Kidney glomerular epithelial cell (primary cell): ENCODE results near the gene HHAT.
"Not testable (repeated sequence)": the region's sequence is repeated elsewhere in the genome, so short reads cannot be mapped to it uniquely, and the experiment has no call there.

Experiments used
- DNase-seq: peaks from one replicate; lab custom pipeline; 2025; lab: John Stamatoyannopoulos, UW

The HHAT gene

DNA sequence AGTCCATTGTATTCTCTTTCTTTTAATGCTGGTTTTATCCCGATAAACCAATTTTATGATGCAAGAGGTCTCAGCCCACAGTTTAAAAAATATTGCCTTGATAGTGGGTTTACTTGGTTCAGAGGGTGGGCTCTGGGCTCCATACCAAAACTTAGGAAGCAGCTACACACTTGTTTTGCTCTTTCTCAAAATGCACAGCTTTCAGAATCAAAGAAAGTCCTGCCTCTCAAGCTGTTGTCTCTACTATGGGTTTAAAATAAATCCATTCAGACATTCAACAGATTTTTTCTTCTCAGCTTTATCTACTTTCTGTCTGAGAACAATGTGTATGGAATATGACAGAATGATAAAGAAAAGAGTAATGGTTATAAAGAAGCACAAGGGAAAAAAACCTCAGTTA, 14.8 kb upstream of the HHAT start:
- DNase-seq, result no peak

- DNase-seq, result no peak
These were observed 13.2 kb upstream of the HHAT start for GRCh38 chr1:210315529-210315928.

GRCh38 chr1:210321131-210321530, 7.6 kb upstream of the HHAT start:
- no peak for DNase-seq

DNA sequence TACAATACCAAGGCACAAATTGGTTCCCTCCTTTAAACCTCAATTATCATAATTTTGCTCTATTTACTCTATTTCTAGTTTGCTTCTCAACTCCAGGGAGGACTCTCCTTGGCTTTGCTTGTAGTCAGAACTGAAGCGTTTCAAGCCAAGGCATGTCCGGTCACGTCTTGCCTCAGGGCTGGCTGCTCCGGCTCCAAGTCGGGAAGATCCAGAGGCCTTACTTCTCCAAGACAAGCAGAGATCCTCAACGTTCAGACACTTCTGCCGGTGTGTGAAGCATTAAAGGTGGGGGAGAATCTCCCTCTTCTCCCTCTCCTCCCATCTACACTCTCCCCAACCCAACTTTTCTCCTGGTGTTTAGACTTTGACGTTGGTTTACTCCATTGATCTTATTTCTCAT, 7.2 kb upstream of the HHAT start:
- no peak for DNase-seq

DNA sequence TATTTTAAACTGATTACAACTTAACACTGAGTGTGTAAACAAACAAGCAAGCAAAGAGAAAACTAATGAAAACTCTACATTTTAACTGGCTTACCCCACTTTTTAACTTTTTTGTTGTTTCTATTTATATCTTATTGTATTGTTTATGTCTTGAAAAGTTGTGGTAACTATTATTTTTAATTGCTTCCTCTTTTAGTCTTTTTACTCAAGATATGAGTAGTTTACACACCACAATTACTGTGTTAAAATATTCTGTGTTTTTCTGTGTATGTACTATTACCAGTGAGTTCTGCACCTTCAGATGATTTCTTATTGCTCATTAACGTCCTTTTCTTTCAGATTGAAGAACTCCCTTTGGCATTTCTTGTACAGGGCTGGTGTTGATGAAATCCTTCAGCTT, 4.7 kb upstream of the HHAT start:
- no peak for DNase-seq

DNA sequence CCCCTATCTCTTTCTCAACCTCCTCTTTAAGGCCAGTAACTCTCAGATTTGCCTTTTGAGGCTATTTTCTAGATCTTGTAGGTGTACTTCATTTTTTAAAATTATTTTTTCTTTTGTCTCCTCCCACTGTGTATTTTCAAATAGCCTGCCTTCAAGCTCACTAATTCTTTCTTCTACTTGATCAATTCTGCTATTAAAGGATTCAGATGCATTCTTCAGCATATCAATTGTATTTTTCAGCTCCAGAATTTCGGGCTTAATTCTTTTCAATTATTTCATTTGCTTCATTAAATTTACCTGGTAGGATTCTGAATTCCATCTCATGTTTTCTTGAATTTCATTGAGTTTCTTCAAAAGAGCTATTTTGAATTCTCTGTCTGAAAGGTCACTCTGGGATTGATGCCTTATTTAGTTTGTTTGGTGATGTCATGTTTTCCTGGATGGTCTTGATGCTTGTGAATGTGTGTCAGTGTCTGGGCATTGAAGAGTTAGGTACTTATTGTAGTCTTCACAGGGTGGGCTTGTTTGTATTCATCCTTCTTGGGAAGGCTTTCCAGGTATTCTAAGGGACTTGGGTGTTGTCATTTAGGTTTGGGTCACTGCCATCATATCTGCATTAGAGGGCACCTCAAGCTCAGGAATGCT, 3.6 kb upstream of the HHAT start:
- no peak for DNase-seq

DNA sequence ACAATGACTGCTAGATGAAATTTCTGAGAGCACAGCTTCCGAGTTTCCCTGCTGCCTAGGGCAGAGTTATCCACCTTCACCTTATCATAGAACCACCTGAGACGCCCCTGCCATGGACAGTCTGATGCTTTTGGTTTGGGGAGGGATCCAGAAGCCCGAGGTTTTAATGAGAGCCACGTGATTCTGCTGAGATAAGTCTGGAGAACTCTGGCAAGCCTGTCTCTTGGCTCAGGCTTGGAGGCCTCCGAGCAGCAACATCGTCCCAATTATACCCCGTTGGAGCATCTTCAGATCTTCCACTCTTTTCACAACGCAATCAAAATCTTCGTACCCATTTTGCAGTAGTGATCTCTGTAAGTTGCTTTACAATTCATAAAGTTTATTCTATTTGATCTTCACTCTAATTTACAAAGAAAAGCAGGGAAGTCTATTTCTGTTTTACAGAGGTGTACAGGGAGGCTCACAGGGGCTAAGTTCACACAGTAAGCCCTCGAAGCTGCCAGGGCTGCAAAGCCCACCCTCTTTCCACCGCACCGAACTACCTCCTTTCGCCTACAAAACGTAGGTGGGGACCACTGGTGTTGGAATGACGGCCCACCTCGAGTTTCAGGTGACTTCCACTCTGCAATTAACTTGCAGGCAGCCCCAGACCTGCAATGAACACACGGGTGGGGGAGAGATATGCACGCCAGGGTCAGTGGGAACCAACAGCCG, 513 bp upstream of the HHAT start:
- no peak for DNase-seq

- no peak for DNase-seq
These were observed 1.7 kb downstream of the HHAT start for GRCh38 chr1:210330279-210330866.

DNA sequence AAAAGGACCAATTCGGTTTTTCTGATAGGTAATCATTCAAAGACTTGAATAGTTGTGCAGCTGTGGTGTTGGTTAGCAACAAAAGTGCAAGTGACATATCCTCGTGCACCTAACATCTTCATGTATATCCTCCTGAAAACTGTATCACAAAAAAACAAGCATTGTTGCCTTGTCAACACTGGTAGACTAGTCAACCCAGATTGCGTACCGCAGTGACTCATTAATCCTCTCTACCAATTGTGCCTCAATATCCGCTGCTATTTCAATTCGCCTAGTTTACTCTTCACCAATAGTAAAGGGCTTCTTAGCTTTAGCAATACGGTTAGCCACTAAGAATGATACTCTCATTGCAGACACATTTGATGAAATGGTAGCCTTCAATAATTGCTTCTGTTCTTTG, 3.5 kb downstream of the HHAT start:
- no peak for DNase-seq

DNA sequence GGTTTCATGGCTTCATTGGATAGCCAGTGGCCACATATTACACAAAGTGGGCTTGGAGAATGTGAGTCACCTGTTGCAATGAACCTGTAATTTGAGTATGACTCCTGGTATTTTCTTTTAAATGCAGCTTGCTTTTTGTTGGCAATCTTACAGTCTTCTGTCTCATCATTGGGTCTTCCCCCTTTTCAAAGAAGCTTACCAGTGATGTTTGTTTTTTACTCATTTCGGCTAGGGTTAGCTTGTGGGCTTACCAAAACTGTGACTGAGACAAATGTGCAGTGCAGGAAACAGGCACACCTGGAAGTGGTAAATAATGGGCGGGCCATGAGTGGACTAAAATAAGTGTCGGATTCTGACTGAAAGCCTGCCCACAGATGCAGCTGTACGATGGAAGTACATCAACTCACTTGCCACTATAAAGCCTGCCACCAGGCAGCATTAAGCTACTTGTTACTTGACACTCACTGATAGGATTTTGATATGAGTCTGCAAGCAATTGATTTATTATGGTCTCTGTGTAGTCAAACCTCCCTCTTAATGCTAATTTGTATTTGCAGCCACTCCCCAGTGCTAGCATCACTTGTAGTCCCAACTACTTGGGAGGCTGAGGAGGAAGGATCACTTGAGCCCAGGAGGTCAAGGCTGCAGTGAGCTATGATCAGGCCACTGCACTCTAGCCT, 4.2 kb downstream of the HHAT start:
- peak; percentile 32 for DNase-seq

DNA sequence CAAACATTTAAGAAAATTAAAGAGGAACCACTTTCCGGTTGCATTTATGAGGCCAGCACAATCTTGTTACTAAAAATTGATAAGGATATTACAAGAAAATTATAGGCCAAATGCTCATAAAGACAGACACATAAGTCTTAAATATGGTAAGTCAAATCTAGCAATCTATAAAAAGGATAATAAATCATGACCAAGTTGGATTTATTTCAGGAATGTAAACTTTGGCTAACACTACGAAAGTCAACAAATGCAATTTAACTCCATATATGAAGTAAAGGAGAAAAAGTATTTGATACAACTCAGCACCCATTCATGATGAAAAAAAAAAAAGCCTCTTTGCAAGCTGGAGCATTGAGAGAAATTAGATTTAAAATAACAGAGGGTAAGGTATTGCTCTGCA, 6.3 kb downstream of the HHAT start:
- DNase-seq, result no peak

DNA sequence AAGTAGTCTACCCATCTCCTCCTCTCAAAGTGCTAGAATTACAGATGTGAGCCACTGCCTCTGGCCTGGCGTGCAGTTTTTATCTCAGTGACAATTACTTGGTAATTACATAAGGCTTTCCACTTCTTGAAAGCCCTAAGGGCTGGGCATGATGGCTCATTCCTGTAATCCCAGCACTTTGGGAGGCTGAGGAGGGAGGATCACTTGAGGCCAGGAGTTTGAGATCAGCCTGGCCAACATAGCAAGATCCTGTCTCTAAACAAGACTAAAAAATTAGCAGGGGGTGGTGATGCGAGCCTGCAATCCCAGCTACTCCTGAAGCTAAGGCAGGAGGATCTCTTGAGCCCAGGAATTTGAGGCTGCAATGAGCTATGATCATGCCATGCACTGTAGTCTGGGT, 7.7 kb downstream of the HHAT start:
- DNase-seq, result no peak

DNA sequence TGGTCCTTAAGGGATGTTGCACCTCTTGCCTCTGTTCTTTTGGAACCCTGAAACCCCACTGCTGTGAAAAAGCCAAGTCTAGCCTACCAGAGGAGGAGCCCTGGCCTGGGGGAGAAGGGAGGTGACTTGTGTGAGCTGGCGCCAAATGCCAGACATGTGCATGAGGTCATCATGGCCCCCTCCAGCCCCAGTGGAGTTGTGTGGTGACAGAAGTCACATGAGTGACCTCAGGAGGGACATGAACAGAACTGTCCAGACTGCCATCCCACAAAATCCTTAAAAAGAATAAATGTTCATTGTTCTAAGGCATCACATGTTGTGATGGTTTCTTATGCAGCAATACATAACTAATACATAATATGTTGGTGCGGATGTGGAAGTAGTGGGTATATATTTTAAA, 10.8 kb downstream of the HHAT start:
- DNase-seq, result no peak

- DNase-seq, result no peak
These were observed 11.6 kb downstream of the HHAT start for GRCh38 chr1:210340311-210340710.

DNA sequence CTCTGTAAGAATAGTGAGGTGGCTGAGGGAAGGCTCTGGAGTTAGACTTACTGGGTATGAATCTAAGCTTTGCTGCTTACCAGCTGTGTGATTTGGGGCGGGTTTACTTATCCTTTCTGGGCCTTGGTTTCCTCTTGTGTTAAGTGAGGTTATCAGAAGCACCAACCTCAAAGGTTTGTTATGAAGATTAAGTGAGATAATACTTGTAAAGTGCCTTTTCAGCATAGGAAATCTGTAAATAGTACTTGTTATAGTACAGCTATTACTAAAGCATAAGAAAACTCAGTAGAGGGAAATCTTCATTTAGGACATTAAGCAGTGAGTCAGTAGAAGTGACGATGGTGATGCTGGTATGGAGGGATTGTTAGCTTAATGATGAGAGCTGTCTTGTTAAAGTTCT, 12.1 kb downstream of the HHAT start:
- DNase-seq, result no peak

- peak; percentile 23 for DNase-seq
These were observed 14.5 kb downstream of the HHAT start for GRCh38 chr1:210342986-210343780.

- no peak for DNase-seq
These were observed 16.0 kb downstream of the HHAT start for GRCh38 chr1:210344706-210345105.

DNA sequence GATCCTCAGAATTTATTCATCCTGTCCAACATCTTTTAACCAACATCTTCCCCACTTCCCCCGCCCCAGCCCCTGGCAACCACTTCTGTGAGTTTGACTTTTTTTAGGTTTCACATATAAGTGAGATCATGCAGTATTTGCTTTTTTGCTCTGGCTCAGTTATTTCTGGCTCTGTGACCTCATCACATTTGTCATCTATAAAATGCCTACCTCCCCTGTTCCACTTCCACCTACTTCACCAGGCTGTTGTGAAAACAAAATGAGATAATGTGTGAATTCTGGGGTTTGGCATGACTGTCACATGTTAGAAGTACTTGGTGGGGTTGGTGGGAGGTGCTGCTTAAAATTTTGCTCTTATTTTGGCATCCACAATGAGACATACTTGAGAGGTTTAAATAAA, 18.4 kb downstream of the HHAT start:
- DNase-seq, result peak; percentile 42

- no peak for DNase-seq
These were observed 22.8 kb downstream of the HHAT start for GRCh38 chr1:210351496-210351895.

DNA sequence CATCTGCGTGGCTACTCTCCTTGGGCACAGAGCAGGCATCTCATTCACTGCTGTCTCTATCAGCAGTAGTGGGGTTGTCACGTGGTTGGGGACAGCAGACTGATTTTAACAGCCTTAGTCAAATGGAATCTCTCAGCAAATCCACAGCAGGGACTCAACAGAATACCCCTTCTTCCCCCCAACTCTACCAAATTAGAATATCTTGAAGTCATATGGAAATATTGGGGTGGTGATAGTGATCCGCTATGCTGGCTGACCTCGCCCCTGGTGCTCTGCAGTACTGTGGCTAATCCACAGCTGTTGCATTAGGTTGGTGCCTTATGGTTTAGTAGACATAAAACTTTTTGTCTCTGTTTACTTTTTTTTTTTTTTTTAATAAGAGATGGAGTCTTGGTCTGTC, 23.9 kb downstream of the HHAT start:
- DNase-seq, result no peak

DNA sequence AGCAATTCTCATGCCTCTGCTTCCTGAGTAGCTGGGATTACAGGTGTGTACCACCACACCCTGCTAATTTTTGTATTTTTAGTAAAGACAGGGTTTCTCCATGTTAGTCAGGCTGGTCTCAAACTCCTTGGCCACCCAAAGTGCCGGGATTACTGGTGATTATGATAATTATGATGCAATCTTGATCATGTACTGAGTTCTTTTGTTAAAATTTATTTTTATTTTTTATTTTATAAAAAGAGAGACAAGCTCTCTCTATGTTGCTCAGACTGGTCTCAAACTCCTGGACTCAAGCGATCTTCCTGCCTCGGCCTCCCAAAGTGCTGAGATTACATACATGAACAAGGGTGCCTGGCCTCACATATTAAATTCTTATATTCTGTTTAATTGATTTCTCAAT, 25.6 kb downstream of the HHAT start:
- DNase-seq, result not testable (repeated sequence)

- DNase-seq, result no peak
These were observed 29.9 kb downstream of the HHAT start for GRCh38 chr1:210358626-210359025.
